UCSD-AML1 (cell line): ENCODE results near the gene COG5.
"Not testable (repeated sequence)": the region's sequence is repeated elsewhere in the genome, so short reads cannot be mapped to it uniquely, and the experiment has no call there.

Source experiments
- DNase-seq: peaks from one replicate; lab custom pipeline; 2025; ENCODE audit not compliant: unreplicated experiment; lab: John Stamatoyannopoulos, UW

COG5 gene

GRCh38 chr7:107580716-107581383, 17.1 kb upstream of the COG5 start:
- no peak for DNase-seq

DNA sequence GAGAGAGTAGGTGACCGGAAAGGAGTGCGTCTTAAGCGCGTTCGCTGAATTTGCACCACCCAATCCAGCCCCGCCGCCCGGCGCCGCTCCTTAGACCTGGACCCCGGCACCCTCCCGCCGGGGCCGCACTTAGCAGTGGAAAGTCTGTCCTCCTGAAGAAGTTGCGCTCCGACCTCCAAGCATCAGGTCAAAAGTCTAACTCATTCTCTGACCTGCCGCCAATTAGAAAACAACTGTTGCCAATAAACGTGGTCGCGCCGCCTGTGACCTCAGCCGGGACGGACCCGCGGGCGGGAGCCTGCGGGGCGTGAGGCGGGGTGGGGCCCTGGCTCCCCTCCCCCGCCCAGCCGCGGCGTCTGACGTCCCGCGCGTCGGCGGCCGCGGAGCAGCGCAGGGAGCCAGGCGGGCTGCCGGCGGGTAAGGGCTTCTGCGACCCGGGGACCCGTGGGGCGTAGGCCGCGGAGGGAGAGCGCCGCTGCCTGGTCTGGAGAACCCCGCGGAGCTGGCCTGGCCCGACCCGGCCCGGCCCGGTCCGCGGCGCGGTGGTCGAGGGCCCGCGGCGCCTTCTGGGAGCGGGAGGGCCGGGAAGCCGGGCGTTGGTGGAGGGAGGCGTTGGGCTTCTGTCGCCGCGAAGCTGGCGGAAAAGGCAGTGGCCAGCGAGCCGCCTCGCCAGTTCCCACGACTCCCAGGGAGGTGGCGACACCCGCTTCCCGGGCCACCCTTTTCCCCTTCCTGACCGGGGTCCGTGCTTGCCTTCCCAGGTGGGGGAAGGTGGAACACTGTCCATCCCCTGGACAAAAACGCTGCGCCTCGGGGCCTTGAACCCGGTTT, 16.4 kb upstream of the COG5 start, which contains the start of gene BCAP29:
TSS of gene BCAP29 (plus strand) at position 362 of the 831 bp plus-strand sequence. CDS start 527 bp downstream, outside the sequence.
- DNase-seq: peak; percentile 77

DNA sequence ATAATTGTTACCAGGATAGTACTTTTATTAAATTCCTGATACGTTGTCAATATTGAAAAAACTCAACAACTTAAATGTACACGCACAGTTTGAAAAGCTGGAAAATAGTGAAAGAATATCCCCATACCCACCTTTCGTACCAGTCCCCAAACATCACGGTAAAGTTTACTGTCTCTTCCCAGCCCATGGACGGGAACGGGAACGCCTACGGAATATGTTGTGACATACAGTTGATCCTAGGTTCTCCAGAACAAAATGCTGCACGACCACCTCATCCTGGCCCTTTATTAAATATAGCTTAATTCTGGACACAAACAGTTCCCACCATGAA, 15.8 kb upstream of the COG5 start:
- no peak for DNase-seq

GRCh38 chr7:107573537-107573936, 9.8 kb upstream of the COG5 start:
- no peak for DNase-seq

DNA sequence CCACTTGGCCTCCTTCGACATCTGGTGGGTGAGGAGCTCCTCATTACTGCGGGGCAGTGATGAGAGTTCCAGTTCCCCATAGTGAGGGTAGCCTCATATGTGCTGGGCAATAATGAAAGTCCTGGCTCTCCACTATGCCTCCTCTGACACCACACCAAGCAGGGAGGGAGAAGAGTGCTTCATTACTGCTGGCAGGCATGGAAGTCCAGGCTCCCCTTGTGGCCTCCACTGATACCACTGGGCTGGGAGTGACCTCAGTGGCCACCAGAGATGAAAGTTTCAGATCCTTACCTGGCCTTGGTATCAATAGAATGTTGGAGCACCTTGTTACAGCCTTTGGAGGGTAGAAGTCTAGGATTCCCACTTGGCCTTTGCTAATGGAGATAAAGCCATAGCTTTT, 6.6 kb upstream of the COG5 start:
- no peak for DNase-seq

DNA sequence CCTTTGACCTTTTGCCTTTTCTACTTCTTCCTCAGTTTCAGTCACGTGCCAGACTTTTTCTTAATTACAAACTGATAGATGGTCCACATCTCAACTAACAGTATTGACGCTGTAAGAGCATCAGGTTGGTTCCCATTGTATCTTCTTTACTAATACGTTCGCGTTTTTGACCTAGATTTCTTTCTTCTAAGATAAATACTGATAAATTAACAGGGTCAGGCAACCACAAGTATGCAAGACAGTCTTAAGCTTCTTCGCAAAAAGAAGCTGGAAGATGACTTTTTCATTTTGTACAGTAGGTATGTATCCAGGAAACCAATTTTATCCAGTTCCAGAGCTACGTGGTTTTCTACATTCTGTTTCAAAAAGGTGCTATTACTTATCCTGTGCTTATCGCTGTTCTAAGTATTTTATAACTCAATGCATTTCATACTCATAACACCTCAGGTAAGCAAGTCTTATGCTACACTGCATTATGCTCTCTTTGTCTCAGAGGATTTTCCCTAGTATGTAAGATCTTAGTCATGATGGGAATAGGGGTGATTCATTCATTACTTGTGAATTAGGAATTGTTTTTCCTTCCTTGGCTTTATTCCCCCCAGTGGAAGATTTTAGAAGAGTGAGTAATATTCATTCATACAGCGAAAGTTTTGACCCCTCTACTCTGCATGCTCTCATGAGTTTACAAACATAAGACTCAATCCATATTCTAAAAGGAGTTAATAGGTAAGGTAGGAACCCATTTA, 1.0 kb upstream of the COG5 start:
- no peak for DNase-seq

DNA sequence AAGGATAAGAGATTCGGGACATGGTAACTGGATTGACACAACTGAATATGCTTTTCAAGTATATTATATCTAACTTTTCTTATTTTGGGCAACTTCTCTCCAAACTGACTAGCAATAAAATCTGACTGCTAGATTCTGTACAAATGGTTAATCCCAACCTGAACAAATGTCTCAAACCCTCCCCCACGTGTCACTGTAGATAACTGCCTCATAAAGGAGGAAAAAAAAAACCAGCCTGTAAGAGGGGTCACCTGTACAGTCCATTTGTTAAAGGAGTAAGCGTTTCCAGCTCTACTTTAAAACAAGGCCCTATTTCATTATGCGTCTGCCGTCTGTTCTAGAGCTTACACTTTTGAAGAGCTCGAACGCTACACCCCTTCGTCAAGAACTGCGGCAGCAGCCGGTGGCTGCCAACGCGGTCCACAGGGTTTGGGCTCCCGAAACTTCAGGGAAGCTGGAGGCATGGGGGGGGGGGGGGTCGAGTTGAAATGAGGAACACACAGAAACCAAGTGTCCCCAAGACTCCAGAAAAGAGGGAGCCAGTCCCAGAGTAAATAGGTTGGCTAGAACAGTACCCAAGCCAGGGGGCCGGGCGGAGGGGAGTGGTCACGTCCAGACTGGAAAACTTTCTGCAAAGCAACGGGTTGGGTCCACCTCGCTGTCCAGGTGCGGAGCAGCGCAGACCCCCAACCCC, 492 bp downstream of the COG5 start:
- DNase-seq: no peak

- DNase-seq: no peak
These were observed 2.7 kb downstream of the COG5 start for GRCh38 chr7:107560898-107561516.

DNA sequence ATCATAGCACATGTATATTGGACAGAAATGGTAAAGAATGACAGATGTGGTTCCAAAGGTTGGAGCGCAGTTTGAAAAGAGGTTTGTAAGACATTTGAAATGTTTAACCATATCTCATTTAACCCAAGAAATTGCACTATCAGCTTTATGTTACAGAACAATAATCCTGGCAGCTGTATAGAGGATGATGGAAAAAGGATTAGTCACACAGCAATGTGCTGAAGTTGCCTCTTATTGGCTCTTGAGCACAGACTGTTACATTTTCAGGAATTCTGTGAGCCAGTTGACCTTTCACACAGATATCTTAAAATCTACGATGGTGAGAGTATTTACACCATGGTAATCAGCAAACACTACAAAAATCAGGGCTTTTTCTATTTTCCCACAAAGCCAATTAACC, 3.9 kb downstream of the COG5 start:
- no peak for DNase-seq

DNA sequence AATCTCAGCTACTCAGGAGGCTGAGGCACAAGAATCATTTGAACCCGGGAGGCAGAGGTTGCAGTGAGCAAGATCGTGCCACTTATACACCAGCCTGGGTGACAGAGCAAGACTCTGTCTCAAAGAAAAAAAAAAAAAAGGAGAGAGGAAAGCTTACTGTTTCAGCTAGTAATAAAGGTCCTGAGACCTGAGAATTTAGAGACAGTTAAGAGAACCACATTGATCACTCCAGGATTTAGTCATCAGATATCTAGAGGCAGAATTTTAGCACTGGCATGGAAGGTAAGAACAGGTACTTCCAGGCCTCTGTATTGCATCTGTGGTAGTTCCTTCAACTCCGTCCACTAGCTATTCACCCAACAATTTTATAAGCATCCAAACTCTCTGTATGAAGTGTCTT, 7.8 kb downstream of the COG5 start:
- no peak for DNase-seq

GRCh38 chr7:107551936-107552335, 11.8 kb downstream of the COG5 start:
- no peak for DNase-seq

DNA sequence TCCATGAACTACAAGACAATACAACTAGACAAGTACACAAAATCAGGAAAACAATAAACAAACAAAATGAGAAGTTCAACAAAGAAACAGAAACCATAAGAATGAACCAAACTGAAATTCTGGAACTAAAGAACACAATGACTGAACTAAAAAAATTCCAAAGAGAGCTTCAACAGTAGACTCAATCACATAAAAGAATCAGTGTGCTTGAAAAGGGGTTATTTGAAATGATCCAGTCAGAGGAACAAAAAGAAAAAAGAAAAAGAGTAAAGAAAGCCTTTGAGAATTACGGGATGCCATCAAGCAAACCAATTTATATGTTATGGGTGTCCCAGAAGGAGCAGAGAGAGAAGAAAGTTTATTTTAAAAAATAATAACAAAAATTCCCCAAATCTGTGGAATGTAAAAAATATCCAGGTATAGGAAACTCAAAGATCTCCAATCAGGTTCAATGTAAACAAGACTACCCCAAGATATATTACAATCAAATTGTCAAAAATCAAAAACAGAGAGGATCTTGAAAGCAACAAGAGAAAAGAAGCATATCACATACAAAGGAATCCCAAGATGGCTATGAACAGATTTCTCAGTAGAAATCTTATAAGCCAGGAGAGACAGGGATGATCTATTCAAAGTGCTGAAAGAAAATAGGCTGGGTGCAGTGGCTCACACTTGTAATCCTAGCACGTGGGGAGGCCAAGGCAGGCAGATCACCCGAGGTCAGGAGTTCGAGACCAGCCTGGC, 18.7 kb downstream of the COG5 start:
- no peak for DNase-seq

GRCh38 chr7:107543338-107543993, 20.3 kb downstream of the COG5 start:
- DNase-seq: no peak

DNA sequence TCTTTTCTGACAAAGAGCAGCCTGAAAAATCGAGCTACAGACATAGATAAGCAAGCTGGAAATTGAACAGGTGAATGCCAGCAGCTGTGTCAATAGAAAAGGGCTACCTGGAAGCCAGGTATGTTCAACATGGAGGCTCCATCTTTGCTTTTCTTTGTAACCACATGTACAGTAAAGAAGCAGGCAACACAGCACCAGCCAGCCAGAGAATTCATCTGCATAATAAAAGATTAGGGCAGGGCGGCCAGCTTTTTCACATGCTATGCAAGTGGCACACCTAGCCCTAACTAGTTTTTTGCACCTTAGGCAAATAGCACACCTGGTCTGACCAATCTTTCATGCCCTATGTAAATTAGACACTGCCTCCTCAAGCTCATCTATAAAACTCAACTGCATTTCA, 25.7 kb downstream of the COG5 start:
- DNase-seq: no peak

- not testable (repeated sequence) for DNase-seq
These were observed 26.5 kb downstream of the COG5 start for GRCh38 chr7:107537228-107537627.

DNA sequence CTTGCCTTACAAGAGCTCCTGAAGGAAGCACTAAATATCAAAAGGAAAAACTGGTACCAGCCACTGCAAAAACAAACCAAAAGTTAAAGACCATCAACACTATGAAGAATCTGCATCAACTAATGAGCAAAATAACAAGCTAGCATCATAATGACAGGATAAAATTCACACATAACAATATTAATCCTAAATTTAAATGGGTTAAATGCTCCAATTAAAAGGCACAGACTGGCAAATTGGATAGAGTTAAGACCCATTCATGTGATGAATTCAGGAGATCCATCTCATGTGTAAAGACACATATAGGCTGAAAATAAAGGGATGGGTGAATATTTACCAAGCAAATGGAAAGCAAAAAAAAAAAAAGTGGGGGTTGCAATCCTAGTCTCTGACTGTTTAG, 29.6 kb downstream of the COG5 start:
- no peak for DNase-seq

GRCh38 chr7:107530751-107531150, 33.0 kb downstream of the COG5 start:
- DNase-seq: no peak

DNA sequence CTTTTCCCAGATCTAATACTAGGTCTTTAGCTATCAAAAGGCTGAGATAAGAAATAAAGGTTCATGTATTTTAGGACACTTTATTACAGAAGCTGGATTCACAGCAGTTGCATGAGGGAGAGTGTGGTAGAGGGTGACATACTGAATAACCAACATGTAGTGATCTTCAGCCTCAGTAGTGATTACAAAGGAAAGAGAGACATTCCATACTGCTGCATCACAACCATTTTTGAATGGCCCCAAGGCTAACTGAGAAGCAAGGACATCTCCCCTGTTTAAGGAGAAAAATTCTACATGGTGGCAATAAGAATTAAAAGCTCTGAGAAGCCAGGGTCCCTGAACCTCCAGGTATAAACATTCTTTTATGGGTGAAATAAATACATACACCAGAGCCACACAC, 35.3 kb downstream of the COG5 start:
- no peak for DNase-seq

DNA sequence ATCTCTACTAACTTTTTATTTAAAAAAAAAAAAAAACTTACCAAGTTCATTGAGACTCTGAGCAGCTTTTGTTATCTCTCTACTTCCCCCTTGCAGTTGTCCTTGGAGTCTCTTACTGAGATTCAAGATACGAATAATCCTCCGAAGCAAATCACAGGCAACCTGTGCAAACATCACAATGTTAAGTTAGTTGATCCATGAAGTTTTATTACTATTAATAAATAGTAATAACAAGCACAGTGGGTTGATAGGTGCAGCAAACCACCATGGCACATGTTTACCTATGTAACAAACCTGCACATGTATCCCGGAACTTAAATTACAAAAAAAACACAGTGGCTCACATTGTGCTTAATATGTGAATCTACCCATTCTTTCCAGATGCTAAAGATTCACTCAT, 36.5 kb downstream of the COG5 start:
- DNase-seq: no peak

- no peak for DNase-seq
These were observed 37.0 kb downstream of the COG5 start for GRCh38 chr7:107526672-107527071.
